Measurements from ENCODE around the gene PTGDS.

Gene PTGDS

DNA sequence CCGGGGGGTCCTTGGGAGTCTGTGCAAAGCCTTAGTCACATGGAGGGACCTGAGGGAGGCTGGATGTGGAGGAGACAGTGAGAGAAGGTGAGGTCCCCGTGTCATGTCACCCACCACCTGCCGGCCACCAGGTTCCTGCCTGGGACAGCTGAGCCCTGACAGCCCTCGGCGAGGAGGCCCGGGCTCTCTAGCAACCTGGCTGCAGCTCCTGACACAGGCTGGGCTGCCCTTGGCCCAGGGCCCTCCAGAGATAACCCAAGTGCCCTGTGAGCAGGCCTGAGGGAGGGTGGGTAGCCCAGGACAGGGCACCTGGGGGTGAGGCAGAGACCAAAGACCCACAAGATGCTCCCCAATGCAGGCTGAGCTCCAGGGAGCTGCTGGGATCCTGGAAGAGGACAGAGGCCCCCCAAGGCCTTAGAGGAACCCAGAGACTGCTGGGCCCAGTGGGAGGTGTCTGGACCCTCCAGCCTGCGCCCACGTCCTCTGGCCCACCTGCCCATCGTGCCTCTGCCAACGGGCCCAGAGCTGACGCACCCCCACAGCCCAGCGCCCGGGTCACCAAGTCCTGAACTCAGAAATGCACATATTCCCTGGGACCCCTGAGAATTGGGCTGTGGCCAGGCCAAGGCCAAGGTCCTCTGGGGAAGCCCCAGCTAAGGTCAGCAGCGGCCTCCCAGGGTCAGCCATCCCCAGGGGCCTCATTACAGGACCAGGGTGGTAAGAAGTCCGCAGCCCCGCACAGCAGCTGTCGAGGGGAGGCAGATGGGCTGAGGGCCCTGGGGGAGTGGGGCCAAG is 8.8 kb upstream of the PTGDS start:
- H3K4me3 ChIP-seq: no peak overlapping the region
- no peak overlapping the region for H3K27ac ChIP-seq

DNA sequence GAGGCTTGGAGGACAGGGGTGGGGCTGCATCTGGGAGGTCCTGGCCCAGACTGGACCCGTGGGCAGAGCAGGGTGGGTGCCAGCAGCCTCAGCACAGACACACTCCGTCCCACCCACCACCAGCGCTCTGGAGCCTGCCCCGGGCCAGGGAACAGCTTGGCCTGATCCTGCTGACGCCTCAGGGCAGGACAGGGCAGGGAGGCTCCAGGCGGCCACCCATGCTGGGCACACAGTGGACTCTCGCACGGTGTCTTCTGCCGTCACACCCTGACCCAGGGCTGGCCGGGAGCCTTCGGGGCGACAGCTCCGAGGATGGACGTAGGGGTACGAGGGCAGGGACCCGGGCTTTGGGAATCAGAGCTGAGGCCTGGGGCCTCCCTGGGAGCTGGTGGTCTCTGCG is 8.2 kb upstream of the PTGDS start:
- no peak overlapping the region for H3K27ac ChIP-seq
- no peak overlapping the region for H3K4me3 ChIP-seq

DNA sequence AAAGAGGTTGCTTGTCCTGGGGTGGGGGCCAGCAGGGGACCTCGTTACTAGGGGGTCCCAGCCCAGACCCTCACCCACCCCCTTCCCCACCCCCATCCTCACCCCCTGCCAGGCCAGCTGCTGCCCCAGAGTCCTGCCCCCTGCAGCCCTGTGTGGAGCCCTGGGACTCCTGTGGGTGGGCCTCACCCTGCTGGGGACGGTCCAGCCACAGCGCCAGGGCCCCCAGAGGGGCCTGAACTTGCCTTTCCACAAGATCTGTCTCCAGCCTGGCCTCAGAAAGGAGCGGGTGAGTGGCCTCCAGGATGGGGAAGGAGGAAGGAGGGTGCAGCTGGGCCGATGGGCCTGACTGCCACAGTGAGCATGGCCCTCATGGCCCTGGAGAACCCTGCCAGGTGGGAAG is 7.5 kb upstream of the PTGDS start:
- H3K4me3 ChIP-seq: no peak overlapping the region
- no peak overlapping the region for H3K27ac ChIP-seq

DNA sequence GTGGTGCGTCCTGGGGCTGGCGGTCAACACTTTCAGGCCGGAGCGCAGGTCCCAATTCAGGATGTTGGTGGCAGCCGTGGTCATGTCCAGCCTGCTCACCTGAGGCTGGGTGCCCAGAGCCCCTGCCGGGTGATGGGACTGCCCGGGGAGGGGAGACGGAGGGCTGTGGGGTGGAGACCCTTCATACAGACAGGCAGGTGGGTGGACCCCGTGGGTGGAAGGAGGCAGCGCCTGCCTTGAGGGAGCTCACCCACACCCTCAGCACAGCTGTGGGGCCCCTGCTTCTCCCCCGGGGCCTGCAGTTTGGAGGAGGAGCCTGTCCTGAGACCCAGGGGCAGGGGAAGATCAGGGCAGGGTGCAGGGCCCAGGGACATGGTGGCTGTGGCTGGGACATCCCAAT is 6.9 kb upstream of the PTGDS start:
- no peak overlapping the region for H3K4me3 ChIP-seq
- no peak overlapping the region for H3K27ac ChIP-seq

DNA sequence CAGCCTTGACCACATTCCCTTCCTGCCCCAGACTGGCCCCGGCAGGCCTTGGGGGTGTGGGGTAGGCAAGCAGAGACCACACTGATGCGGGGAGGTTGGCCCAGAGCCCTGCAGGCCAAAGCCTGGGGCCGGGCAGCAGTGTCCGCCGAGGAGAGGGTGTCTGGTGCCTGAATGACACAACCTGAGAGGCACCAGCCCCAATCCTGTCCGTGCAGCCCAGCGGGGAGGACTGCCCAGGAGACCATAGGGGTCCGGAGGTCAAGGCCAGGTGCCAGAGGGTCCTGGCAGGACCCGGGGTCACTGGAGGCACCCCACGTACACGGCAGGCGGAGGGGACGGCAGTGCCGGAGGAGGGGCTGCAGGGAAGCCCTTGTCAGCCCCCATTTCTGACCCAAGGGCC is 5.6 kb upstream of the PTGDS start:
- Histone ChIP-seq H3K4me3 (no peak overlapping the region), H3K27ac (no peak overlapping the region)

DNA sequence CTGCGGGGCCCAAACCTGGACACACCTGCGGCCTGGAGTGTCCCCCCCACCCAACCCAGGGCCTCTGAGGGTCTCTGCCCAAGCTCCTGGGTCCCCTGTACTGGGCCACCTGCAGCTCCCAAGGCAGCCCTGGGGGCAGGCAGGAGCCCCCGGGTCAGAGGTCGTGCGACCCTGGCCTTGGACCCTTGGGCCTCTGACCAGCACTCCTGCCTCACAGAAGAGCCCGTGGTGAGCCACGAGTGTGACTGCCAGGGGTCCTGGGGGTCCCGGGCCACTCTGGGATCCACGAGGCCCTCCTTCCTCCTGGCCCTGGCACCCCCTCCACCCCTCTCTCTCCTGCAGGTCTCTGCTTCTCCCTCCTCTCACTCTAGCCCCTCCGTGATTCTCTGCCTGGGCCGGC is 5.0 kb upstream of the PTGDS start:
- no peak overlapping the region for H3K27ac ChIP-seq
- H3K4me3 ChIP-seq: no peak overlapping the region

DNA sequence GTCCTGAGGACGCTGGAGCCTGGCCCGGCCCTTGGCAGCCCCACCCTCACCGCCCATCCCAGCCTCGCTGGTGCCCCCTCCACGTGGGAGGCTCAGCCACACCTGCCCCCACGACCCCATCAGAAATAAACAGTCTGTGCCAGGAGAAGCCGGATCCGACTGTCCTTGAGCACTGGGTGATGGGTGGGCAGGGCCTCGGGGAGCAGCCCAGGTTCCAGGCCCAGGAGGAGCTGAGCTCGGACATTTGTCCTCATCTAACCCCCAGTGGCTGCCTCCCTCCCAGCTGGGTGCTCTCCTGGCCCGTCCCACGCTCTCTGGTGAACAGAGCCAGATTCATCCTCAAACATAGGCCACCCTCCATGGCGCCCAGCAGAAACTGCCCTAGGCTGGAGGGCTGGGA is 4.6 kb upstream of the PTGDS start:
- H3K4me3 ChIP-seq: no peak overlapping the region
- H3K27ac ChIP-seq: no peak overlapping the region

DNA sequence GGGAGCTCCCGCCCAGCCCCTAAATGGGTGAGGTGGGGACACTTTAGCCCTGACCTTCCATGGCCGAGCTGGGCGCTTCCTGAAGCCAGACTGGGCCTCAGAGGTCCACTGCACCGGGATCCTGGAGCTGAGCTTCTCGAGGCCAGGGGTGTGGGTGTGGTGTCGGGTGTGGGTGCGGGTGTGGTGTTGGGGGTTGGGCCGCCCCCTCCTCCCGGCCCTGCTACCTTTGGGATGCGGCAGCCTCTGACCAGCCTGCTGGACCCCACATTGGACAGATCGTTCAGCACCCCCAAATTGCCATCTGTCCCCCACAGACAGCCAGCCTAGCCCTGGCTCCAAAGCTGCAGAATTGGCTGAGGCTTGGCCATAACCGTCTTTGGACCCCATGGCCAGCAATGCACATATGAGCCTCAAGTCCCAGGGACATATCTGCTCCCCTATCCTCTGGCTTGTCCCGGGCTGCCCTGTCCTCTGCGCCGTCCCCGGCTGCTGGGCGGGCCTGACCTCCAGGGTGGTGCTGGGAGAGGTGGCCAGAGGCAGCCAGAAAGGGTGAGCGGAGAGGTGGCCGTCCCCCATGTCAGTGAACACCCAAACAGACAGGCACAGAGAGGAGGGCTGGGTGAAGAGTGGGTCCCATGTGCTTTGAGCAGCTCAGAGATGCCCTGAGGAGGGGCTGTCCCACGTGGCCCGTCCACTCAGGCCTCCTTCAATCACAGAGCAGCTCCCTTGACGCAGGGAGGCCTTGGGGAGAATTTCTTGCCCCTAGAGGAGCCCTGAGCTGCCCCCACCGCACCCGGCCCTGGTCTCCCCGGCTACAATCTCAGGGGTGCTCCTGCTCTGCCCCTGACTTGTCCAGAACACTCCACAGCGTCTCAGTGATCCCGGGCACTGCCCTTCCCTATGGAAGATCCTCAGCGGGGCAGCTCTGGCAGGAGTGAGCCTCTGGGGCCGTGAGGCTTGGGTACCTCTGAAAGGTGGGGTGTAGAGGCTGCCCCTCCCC is 3.4 kb upstream of the PTGDS start:
- H3K27ac ChIP-seq: peak overlapping the region in 4 of 21 experiments; percentile 15 to 37 (median 20)
- no peak overlapping the region for H3K4me3 ChIP-seq

DNA sequence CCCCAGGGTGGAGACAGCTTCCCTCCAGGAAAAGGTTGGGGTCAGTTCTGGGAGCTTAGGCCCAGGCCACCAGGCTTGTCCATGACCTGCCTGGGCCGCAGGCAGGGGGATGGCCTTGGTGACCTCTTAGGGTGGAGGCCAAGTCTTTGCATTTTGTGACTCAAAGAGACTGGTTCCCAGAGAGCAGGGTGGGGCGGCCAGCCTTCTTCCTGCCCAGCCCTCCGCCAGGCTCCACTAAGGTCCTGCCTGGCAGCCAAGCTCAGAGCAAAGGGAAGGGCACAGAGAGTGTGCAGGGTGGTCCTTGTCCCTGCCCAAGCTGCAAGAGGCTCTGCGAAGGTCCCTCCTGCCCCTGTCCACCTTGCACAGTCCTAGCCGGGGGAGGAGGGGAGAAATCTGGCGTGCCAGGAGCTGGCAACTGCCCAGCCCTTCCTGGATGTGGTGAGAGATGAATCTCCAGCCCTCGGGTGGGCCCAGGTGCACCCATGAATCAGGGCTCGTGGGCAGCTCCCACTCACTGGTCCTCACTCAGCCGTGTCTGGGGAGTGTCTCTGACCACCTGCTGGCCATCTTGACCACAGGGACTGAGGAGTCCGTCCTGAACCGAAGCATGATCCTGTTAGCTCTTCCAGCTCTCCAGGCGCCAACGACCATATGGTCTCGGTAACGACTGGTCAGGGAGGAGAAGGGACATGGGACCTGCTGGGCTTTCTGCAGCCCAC is 2.3 kb upstream of the PTGDS start:
- Histone ChIP-seq H3K4me3 (no peak overlapping the region), H3K27ac (peak overlapping the region in 8 of 21 experiments; percentile 3 to 72 (median 36))

DNA sequence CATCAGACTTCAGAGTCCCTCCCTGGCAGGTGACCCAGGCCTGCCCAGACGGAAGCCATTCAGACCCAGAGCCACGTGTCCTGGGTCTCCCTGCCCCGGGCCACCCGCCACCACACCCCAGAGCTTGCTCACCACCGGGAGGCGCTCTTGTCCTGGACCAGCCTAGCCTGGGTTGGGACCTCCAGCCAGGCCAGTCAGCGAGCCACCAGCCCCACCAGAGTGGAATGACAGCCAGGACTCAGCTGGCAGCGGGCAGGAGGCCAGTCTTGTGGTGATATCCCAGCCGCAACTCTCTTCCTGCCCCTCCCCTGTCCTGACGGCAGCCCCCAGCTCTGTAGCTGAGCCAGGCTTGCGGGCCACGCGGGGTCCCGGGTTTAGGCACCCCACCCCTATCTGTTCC is 1.7 kb upstream of the PTGDS start:
- Histone ChIP-seq H3K4me3 (no peak overlapping the region), H3K27ac (peak overlapping the region in 6 of 21 experiments; percentile 6 to 72 (median 30))

DNA sequence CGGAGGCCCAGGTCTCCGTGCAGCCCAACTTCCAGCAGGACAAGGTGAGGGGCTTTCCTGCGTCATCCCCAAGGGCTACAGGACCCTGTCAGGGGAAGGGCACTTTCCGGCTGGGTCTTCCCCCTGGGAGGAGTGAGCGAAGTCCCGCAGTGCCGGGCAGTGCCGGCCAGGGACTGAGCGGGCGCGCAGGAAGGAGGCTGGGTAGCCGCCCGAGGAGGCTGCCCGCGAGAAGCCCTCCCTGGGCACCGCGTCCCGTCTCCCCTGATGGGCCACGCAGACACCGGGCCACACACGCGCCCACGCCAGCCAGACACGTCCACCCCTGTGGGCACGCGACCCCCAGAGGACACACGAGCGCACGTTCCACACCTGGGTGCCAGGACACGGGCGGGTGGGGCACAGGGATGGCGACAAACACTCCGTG is 357 bp downstream of the PTGDS start:
- Histone ChIP-seq H3K4me3 (peak overlapping the region; percentile 27 to 47 (median 33)), H3K27ac (peak overlapping the region in 16 of 21 experiments; percentile 9 to 72 (median 37))

DNA sequence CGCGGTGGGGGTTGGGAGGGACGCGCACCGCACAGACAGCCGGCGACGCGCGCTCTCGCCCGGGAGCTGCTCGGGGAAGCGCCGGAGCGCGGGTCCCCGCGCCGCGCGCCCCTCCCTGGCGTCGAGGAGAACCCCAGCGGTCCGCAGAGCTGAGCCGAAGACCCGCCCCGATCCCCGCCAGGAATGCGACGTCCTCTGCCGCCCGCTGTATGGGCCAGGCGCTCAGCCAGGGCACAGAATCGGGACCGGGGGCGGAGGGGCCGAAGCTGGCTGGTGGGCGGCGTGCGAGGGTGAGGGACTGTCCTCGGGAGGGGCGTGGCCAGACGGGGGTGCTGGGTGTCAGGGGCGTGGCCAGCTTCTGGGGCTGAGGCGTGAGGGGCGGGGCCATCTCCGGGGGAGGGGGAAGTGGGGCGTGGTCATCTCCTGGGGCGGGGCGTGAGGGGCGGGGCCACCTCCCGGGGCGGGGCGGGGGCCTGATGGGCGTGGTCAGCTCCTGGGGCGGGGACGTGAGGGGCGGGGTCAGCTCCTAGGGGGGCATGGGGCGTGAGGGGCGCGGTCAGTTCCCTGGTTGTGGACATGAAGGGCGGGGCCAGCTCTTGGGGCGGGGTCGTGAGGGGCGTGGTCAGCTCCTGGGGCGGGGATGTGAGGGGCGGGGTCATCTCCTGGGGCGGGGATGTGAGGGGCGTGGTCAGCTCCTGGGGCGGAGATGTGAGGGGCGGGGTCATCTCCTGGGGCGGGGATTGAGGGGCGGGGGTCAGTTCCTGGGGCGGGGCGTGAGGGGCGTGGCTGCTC is 965 bp downstream of the PTGDS start:
- H3K4me3 ChIP-seq: peak overlapping the region; percentile 27 to 47 (median 33)
- H3K27ac ChIP-seq: peak overlapping the region in 16 of 21 experiments; percentile 9 to 72 (median 37)

DNA sequence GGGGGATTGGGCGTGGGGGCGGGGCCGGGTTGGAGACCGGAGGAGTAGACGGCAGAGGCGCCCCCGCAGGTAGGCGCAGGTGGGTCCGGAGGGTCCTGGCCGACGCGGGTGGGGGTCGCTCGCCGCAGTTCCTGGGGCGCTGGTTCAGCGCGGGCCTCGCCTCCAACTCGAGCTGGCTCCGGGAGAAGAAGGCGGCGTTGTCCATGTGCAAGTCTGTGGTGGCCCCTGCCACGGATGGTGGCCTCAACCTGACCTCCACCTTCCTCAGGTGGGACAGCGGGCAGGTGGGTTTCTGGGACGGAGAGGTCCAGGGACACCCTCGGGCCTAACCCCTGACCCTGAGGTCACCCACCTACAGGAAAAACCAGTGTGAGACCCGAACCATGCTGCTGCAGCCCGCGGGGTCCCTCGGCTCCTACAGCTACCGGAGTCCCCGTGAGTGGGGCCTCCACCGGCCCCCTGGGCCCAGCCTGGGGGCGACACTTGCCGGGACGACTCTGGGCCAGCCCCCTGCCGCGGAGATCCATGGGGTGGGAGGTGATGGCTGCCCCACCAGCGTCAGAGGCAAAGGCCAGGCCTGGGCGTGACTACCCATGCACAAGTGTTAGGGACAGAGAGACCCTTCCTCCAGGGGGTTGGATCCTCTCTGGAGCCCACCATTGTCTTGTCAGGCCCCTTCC is 1.7 kb downstream of the PTGDS start:
- no peak overlapping the region for H3K27ac ChIP-seq
- H3K4me3 ChIP-seq: no peak overlapping the region

DNA sequence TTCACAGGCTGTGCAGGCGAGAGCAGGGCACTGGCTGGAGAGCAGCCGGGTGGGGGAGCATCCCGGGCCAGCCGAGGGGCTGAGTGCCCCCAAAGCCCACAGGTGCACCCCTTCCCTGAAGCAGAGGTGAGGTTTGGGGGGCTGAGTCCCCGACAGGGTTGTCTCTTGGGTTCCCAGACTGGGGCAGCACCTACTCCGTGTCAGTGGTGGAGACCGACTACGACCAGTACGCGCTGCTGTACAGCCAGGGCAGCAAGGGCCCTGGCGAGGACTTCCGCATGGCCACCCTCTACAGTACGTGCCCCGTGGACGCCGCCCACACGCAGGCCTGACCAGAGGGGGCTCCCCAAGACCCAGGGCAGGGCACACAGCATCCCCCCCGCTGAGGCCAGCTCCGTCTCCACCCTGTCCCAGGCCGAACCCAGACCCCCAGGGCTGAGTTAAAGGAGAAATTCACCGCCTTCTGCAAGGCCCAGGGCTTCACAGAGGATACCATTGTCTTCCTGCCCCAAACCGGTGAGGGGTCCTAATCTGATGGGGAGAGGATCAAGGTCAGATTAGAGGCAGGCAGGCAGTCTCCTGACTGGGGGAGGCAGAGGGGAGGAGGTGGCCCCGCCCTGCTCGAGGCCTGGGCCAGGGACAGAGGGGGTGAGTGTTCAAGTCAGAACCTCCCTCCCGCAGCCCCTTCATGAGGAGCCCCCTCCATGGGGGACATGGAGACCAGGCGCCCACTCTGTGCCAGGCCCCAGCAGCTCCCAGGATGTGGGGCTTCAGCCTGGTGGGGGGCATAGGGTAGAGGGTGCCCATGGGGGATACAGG is 2.7 kb downstream of the PTGDS start:
- H3K27ac ChIP-seq: no peak overlapping the region
- no peak overlapping the region for H3K4me3 ChIP-seq

DNA sequence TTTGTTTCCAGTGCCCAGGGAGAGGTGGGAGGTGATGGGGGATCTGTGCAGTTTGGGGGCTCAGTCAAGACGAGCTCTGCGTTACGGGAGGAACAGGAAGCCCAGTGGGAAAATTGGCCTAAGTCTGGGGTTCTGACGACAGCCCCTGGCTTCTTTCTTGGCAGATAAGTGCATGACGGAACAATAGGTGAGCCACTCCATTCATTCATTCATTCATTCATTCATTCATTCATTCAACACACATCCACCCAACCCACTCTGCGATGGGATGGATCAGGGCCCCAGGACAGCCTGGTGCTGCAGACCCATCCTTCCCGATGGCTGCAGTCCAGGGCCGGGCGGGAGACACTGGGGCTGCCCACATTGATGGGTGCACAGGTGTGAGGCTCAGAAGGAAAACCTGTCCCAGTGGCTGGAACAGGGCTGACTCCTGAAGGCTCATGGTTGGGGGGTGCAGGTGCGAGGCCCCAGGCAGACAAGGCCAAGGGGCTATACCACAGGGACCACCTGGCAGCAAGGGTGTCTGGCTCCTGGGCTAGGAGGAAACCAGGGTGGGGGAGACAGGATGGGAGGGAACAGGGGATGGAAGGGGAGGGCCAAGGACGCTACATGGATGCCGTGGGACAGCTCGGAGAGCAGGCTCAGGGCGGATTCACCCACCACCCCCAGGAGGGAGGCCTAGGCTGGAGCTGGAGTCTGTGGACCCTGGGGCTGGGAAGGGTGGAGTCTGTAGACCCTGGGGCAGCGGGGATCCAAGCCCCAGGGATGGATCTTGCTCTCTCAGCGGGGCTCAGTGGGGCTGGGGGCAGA is 3.6 kb downstream of the PTGDS start:
- Histone ChIP-seq H3K27ac (no peak overlapping the region), H3K4me3 (no peak overlapping the region)

DNA sequence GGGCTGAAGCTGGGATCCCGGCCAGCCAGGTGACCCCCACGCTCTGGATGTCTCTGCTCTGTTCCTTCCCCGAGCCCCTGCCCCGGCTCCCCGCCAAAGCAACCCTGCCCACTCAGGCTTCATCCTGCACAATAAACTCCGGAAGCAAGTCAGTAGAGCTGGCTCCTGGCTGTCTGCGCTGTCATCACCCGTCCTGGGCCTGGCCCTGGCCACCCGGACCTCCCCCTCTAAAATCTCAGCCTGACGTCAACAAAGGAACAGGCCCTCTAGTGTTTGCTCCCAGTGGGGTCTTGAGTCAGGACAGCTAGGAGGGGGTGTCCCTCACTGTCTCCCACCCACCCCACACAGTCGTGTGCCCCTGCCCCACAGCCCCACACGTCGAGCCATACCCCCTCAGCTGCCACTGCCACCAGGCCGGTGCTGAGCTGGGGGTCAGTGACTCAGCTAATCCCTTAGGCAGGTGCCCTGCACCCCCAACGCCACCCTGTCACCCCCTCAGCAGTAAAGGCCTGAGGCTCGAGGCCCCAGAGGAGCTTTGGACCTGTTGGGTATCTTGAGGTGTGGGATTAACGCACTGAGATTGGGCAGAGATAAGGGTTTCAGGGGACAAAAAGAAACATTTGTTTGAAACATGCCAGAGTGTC is 4.4 kb downstream of the PTGDS start:
- no peak overlapping the region for H3K4me3 ChIP-seq
- H3K27ac ChIP-seq: no peak overlapping the region

All from skin epidermis (tissue), 12 donors.